HAP-1 (cell line): ENCODE data around the gene KCNJ10.
A peak's percentile ranks its signal among the peaks of the same experiment; 100 is the strongest.

Source experiments
- DNase-seq, 2 experiments: peaks; one replicate each; pipeline ENCODE4 v3.0.0-alpha.2; 2016 to 2020; ENCODE audit warnings: low spot score in 2 of 2
- H3K27me3 ChIP-seq: fragments of 250-450 bp; sonication (Bioruptor Pico); 2 replicates; pipeline ENCODE4 v1.5.1; 2020; ENCODE audit warnings: low read depth, mild to moderate bottlenecking, moderate library complexity
- H3K36me3 ChIP-seq: fragments of 250-450 bp; sonication (Bioruptor Pico); replicated peaks from 2 replicates; pipeline ENCODE4 v1.5.1; 2020; ENCODE audit warnings: mild to moderate bottlenecking
- H3K4me1 ChIP-seq: fragments of 250-450 bp; sonication (Bioruptor Pico); 2 replicates; pipeline ENCODE4 v1.5.1; 2020; ENCODE audit warnings: mild to moderate bottlenecking
- H3K4me3 ChIP-seq: fragments of 250-450 bp; sonication (Bioruptor Pico); 2 replicates; pipeline ENCODE4 v1.5.1; 2020; ENCODE audit warnings: mild to moderate bottlenecking, moderate library complexity
- H3K9me3 ChIP-seq: fragments of 250-450 bp; sonication (Bioruptor Pico); 2 replicates; pipeline ENCODE4 v1.5.1; 2020; ENCODE audit warnings: mild to moderate bottlenecking, moderate library complexity
- in situ Hi-C: fragments of 300-500 bp; cut with MboI; formaldehyde crosslinking; loops from 3 replicates; pipeline ENCODE4 v1.14.3; 2020; ENCODE audit warnings: low sequenced_read_pairs, inconsistent platforms, mixed read lengths

KCNJ10 gene

DNA sequence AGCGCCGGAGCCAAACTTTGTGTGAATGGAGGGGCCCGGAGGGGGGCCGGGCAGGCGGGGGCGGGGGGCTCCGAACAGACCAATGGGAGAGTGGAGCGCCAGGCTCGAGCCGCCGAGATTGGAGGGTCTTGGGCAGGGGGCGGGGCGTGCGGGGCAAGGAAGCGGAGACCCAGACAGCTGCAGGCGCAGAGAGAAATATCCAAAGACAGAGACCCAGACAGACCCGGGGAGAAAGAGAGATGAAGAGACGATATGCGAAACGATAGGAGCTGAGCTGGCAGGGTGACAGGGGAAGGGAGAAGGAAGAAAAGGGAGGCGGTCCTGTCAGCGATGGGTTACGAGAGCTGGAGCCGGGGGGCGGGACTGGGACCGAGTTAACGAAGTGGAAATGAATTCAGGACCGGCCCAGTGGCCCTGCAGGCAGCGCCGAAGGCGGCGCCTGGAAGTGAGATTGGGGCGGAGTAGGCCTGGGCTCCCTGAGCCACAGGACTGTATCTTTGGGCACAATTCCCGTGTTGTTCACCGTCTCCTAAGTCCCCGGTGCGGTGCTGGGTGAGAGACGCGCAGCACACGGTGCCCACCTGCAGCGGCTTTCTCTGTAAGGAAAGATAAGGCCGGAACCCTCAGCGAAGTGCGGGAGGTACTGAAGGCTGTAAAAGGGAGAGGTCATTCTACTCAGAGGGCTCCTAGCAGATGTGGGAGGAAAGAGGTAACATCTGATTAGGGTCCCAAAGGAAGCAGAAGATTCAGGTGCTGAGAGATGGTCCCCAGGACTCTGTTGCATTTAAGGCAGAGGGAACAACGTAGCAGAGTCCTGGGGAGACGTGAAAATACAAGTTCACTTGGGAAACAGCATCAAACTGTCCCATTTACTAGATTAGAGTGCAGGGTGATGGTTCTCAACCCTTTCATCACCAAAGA, 543 bp upstream of the KCNJ10 start:
- Histone ChIP-seq H3K36me3 (no peaks in the 10 kb centered on the region), H3K4me1 (peaks cover 5% of the 10 kb centered on the region; the same call in 1 of the 2 replicates), H3K27me3 (peaks cover 8% of the 10 kb centered on the region), H3K9me3 (no peaks in the 10 kb centered on the region), H3K4me3 (peak overlapping the region; percentile 37)
- in situ Hi-C loops: no loop called here
- peak; percentile 74 to 92 for DNase-seq

DNA sequence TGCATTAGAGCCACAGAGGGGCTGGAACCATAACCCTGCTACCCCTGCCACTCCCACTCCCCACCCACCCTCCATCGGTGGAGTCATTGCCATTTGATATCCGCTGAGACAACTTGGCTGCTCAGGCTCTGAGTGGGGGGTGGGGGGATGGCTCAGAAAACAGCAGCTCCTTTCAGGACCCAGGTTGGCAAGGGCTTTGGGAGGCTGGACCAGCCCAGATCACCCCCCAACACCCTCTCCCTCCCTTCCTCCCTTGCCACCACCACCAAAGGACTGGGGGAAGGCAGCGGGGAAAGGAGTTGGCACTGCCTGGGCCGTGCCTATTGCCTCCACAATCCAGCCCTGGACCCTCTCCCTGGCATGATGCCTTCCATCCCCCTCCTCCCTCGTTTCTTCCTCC, 1.7 kb downstream of the KCNJ10 start:
- no peaks in the 10 kb centered on the region for H3K36me3 ChIP-seq
- H3K27me3 ChIP-seq: no peaks in the 10 kb centered on the region; the same call in 1 of the 2 replicates
- in situ Hi-C loops: no loop called here
- no peak overlapping the region for H3K4me3 ChIP-seq
- no peak for DNase-seq
- H3K4me1 ChIP-seq: peaks cover 5% of the 10 kb centered on the region; the same call in 1 of the 2 replicates
- no peaks in the 10 kb centered on the region for H3K9me3 ChIP-seq

DNA sequence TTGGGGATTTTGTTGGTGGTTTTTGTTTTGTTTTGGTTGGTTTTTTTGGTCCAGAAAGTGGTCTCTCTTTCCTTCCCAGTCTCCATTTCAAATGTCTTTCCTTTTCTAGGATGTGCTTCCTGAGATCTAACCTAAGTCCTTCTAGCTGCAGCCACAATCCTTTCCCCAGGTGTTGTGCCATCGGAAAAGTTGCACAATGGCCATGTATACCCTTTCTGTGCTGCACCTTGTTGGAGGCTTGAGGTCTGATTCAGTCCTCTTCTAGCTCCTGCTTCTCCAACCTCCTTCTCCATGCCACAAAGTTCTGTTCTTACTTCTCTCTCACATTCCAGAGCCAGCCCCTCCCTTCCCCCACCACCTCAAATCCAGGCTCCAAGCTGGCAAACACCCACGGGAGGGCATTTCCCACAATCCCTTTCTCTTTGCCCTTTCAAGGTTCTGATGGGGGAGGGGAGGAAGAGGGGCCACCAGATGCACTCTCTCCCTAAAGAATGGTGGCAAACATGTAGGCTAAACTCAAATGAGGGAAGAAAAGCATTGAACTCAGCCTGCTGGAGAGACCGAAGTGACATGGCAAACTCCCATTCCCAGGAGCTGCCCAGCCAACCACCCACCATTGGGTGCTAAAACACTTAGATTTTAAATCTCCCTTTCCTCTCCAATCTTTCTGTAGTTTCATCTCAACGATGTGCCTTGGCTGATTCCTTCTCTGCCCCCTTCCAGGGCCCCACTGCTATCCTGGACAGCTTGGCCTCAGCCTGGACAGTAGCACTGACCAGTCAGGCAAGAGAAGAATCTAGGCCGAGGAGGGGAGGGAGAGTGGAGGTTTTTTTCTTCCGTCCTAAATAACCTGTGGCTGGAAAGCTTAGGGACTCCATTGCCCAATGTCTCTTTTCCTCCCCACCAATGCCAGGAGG, 2.9 kb downstream of the KCNJ10 start:
- Histone ChIP-seq H3K9me3 (no peaks in the 10 kb centered on the region), H3K27me3 (no peaks in the 10 kb centered on the region; the same call in 1 of the 2 replicates), H3K36me3 (no peaks in the 10 kb centered on the region), H3K4me3 (no peak overlapping the region), H3K4me1 (peaks cover 5% of the 10 kb centered on the region; the same call in 1 of the 2 replicates)
- no peak for DNase-seq
- in situ Hi-C loops: no loop called here

DNA sequence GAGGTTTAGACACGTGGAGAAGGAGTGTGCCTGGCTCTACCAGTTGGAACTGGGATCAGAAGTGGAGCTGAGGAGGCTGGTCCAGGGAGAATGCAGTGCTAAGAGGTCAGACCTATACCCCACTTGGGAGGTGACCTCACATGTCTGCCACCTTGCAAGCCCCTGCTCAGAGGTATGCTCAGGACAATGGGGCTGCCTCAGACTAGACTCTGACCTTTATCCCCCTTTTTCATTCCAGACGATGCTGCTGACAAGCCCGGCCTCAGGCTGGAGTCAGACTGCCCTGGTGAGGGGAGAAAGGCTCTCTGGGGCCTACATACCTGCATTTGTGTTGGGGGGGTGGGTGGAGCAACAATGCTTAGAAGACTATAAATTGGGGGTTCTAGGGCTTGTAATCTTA, 5.2 kb downstream of the KCNJ10 start:
- Histone ChIP-seq H3K4me1 (no peaks in the 10 kb centered on the region), H3K9me3 (no peaks in the 10 kb centered on the region), H3K36me3 (no peaks in the 10 kb centered on the region), H3K4me3 (no peak overlapping the region), H3K27me3 (no peaks in the 10 kb centered on the region; the same call in 1 of the 2 replicates)
- in situ Hi-C loops: no loop called here
- DNase-seq: no peak

DNA sequence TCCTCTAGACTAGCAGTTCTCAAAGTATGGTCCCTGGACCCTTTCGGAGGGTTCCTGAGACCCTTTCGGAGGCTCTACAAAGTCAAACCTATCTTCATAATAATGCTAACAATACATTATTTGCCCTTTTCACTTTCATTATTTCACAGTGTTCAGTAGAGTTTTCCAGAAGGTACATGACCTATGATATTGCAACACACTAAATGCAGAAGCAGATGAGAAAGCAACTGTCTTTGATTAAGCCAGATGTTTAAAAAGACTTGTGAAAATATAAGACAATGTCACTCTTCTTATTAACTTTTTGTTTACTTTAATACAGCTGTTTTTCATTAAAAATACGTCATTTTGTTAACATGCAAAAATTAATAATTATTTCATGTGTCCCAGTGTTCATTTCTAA, 5.8 kb downstream of the KCNJ10 start:
- in situ Hi-C loops: no loop called here
- H3K36me3 ChIP-seq: no peaks in the 10 kb centered on the region
- H3K4me3 ChIP-seq: no peak overlapping the region

GRCh38 chr1:160063176-160063575, 6.8 kb downstream of the KCNJ10 start:
- Histone ChIP-seq H3K9me3 (no peaks in the 10 kb centered on the region), H3K36me3 (no peaks in the 10 kb centered on the region)
- in situ Hi-C loops: no loop called here

More for the DNA sequence above, 5.8 kb downstream of the KCNJ10 start:
- Histone ChIP-seq H3K4me1 (no peaks in the 10 kb centered on the region), H3K9me3 (no peaks in the 10 kb centered on the region), H3K27me3 (no peaks in the 10 kb centered on the region; the same call in 1 of the 2 replicates)
- DNase-seq: no peak

DNA sequence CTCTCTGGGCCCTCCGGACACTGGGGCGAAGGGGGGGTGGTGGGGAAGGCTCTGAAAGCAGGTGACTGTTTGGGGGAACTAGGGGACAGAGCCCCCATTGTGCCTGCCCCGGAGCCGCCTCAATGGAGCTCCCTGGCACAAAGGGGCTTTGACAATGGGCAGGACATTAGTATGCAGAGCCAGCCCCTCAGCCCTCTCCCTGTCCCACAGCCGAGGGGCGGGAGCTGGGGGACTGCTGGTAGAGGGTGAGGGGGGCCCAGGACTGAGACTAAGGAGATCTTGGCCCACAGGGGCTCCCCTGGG, 7.8 kb downstream of the KCNJ10 start:
- Histone ChIP-seq H3K4me1 (no peaks in the 10 kb centered on the region), H3K27me3 (no peaks in the 10 kb centered on the region; the same call in 1 of the 2 replicates), H3K4me3 (no peak overlapping the region), H3K36me3 (no peaks in the 10 kb centered on the region), H3K9me3 (no peaks in the 10 kb centered on the region)
- in situ Hi-C loops: no loop called here
- no peak for DNase-seq

More at GRCh38 chr1:160063176-160063575, 6.8 kb downstream of the KCNJ10 start:
- Histone ChIP-seq H3K4me3 (no peak overlapping the region), H3K27me3 (no peaks in the 10 kb centered on the region; the same call in 1 of the 2 replicates), H3K4me1 (no peaks in the 10 kb centered on the region)
- no peak for DNase-seq

DNA sequence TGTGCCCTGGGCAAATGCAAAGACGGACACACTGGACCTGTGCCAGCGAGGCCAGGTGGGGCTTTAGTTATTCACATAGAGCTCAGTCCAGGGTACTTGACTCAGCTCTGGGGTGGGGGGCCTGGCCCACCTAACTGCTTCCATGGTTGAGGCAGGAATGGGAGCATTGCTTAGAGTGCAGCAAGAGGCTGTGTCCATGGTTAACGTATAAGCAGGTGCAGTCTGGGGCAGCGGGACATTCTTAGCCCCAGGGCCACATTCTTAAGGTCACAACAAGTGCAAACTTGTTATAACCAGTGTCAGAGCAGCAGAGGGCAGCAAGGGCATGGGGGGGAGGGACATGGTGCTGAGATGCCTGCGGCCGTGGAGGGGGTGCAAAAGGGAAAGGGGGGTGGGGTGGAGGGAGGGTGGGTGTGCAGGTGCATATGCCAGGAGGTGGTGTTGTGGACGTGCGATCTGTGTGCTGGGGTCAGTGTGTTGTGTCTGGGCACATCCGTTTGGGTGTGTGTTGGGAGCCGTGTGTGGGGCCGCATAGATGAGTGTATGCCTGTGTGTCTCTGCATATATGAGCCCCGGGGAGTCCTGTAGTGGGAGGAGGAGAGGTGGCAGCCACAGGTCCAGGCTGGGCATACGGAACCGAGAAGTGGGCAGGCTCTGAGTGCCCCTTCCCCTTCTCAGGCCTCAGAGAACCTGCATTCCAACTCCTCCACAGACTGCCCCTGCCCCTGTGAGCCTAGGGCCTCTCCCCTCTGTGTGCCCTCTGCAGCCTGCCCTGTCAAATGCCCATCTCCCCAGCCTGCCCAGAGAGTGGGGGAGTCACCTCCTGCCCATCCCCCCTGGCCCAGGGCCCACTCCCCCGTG, 8.4 kb downstream of the KCNJ10 start:
- no peak for DNase-seq
- in situ Hi-C loops: no loop called here
- Histone ChIP-seq H3K4me1 (no peaks in the 10 kb centered on the region), H3K36me3 (no peaks in the 10 kb centered on the region), H3K27me3 (no peaks in the 10 kb centered on the region; the same call in 1 of the 2 replicates), H3K9me3 (no peaks in the 10 kb centered on the region), H3K4me3 (no peak overlapping the region)

- H3K27me3 ChIP-seq: peaks cover 9% of the 10 kb centered on the region
- H3K36me3 ChIP-seq: no peaks in the 10 kb centered on the region
- H3K4me3 ChIP-seq: no peak overlapping the region
- H3K4me1 ChIP-seq: no peaks in the 10 kb centered on the region
- in situ Hi-C loops: no loop called here
- no peaks in the 10 kb centered on the region for H3K9me3 ChIP-seq
- DNase-seq: no peak
Observed at GRCh38 chr1:160058087-160058486, 11.9 kb downstream of the KCNJ10 start.

DNA sequence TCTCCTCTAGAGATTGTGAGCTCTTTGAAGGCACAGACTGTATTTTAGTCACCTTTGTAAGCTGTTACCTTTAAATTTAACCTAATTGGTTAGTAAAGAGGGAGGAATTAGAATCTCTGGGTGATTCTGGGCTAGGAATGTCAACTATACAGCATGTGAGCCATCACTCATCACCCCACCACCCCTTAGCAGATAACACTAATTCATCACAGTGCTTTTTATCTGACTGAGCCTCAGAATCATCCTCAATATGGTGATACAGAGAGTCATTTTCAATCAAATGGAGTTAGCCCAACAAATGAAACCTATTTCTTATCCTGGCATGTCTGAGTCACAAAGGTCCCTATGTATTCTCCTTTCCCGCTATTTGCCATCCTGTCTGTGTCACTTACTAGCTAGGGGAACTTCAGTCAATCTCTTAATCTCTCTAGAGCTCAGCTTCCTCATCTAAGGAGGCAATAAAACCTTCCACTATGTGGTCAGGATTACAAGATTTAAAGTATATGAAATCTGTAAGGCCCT, 13.3 kb downstream of the KCNJ10 start:
- Histone ChIP-seq H3K9me3 (no peaks in the 10 kb centered on the region), H3K27me3 (peaks cover 23% of the 10 kb centered on the region), H3K36me3 (no peaks in the 10 kb centered on the region), H3K4me1 (no peaks in the 10 kb centered on the region), H3K4me3 (no peak overlapping the region)
- in situ Hi-C loops: no loop called here
- no peak for DNase-seq

GRCh38 chr1:160053548-160054365, 16.2 kb downstream of the KCNJ10 start:
- no peak for DNase-seq
- in situ Hi-C loops: no loop called here
- H3K27me3 ChIP-seq: peaks cover 32% of the 10 kb centered on the region
- H3K9me3 ChIP-seq: no peaks in the 10 kb centered on the region
- H3K36me3 ChIP-seq: no peaks in the 10 kb centered on the region
- H3K4me3 ChIP-seq: no peak overlapping the region
- H3K4me1 ChIP-seq: no peaks in the 10 kb centered on the region

DNA sequence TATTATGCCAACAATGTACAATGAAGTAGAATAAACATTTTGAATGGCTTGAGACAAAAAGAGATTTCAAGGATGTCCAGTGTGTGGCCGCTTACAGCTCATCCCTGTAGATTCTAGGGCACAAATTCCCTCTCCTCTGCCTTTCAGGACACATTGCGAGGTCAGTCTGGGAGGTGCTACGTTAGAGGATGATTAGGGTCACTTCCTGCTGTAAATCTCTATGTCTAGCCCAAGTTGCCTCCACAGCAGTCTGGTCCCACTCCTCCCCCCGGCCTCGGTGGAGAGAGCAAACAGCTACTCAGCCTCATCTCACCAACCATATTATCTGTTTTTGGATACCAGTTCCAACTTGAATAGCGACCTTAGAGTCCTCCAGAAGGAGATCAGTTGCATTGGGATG, 17.0 kb downstream of the KCNJ10 start:
- in situ Hi-C loops: no loop called here
- H3K27me3 ChIP-seq: peaks cover 33% of the 10 kb centered on the region
- H3K4me1 ChIP-seq: no peaks in the 10 kb centered on the region
- no peak for DNase-seq
- H3K36me3 ChIP-seq: no peaks in the 10 kb centered on the region
- H3K4me3 ChIP-seq: no peak overlapping the region
- H3K9me3 ChIP-seq: no peaks in the 10 kb centered on the region
